Stimulated activated CD4-positive, alpha-beta T cell treated with anti-CD3 and anti-CD28 coated beads, Interleukin-1b, Interleukin-23, amount 100 ng/mL, for 4 hours (primary cell): Measurements from ENCODE around the gene CST4.
"Not testable (repeated sequence)": the region's sequence is repeated elsewhere in the genome, so short reads cannot be mapped to it uniquely, and the experiment has no call there.

Experiments used
- DNase-seq, 2 donors: peaks; one replicate each; pipeline ENCODE4 v3.0.0-alpha.2; 2020; ENCODE audit warnings: low read depth in 2 of 2

The CST4 gene

DNA sequence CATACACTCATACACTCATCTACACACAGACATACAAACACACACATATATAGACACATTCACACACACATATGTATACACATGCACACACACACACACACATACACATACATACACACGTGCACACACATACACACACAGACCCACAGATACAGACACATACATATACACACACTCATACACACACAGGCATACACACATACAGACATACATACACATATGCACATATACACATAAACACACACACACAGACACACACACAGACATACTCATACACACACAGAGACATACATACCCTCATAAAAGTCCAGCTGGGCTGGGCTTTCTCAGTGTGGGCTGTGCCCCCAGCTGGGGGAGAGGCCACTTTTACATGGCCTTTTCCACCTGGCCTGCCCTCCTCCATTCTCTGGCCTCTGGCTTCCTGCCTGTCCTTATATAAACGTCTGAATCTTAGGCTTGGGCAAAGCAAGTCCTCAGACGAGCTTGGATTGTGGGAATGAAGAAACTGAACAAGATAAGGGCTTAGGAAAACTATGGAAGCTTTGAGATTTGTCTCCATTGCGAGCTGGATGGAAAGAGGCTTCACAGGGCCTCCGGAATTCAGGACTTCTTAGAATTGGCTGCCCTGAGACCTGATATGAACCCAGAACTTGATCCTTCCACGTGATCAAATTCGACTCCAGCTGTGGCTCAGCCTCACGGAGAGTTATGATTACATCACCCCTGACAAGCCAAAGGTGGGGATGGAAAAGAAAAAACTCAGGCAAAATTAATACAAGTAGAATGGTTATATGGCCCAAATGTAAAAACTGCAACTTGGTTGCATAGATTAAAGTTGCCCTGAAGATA, 28.6 kb downstream of the CST4 start:
- DNase-seq: no peak

- DNase-seq: not testable (repeated sequence)
Measured at GRCh38 chr20:23659610-23659988, 29.2 kb downstream of the CST4 start.

GRCh38 chr20:23658989-23659609, 29.7 kb downstream of the CST4 start:
- no peak for DNase-seq

DNA sequence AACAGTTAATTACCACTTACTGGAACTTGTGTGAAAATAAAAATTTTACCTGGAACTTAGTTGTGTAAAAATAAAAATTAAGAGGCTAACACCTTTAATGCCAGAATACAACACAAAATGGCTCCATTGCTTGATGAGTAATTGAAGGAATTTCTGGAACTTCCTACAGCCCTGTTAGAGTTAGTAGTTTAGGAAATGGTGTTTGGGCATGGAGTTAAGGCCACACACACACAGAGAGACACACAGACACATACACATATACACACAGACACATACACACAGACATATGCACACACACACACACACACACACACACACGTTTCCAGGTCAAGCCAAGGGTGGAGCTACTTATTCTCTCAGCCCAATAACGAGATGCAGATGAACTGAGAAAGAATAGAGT, 30.5 kb downstream of the CST4 start:
- DNase-seq: no peak

- DNase-seq: no peak
Measured at GRCh38 chr20:23657202-23657601, 31.6 kb downstream of the CST4 start.

GRCh38 chr20:23656372-23656771, 32.5 kb downstream of the CST4 start:
- no peak for DNase-seq

- no peak for DNase-seq
Measured at GRCh38 chr20:23655491-23656211, 33.2 kb downstream of the CST4 start.

DNA sequence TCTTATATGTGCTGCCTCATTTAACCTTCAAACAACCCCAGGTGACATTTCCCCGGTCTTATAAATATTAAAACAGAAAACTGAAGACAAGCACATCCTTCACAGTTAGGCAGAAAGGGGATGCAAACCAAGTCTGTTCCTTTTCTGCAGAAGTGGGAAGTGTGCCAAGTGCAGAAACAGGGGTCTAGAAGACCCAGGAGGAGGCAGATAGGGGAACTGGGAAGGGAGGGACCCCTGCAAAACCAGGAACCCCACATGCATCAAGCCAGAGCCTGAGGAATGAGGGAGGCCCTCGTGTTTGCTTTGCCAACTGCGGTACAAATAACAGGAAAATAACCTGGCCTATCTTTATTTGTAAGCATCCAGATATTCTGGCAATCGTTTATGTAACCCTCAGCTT, 34.1 kb downstream of the CST4 start:
- no peak for DNase-seq

- no peak for DNase-seq
Measured at GRCh38 chr20:23654000-23654399, 34.8 kb downstream of the CST4 start.

DNA sequence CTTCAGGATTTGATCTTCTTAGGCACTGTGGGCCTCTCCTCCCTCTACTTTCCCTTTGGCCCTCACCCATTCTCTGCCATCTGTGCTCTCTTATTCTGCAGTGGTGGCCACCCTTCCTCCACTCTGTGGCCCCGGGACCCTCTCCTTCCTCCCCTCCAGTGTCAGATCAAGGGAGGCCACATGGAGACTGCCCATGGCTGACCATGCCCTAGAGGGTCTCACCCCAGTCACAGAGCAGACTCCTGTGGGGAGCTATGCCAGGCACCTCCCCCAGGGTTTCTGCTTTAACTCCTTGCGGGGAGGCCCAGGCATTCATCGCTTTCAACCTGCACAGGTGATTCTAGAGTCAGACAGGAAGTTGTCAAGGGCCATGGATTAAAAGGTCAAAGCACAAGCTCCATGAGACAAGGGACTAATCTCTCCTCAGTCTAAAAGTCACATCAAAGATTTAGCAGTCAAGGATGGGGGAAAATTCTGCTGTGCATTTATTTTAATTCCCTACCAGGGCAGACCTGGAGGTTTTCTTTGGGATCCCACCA, 35.4 kb downstream of the CST4 start:
- DNase-seq: no peak

DNA sequence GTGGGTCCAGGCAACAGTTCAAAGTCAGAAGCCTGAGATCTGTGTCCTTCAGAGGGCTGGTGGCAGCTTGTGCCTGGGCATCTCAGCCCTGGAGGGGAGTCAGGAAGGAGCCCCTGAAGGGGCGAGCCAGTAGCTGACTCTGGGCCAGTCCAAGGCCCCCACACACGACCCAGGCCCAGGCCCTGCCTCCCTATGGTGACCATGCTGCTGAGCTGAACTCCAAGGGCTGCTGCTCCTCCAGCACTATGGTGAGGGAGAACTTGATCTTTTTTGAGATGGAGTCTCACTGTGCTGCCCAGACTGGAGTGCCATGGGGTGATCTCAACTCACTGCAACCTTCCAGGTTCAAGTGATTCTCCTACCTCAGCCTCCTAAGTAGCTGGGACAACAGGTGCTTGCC, 35.9 kb downstream of the CST4 start:
- no peak for DNase-seq

DNA sequence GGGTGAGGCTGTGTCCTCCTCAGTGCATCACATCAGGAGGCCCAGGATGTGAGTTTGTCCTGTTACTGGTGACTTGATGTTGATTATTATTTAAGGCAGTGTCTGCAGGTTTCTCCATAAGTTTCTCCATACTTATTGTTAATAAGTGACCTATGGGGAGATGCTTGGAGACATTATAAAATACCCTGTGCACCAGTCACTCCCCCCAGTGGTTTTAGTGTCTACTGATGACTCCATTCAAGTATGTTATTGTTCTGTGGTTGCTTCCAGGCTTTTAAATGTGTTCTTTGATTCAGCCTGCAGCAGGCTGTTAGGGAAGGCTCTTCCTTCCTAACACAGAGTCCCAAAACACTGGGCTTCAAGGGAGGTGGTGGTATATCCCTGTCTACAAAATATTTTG, 36.5 kb downstream of the CST4 start:
- no peak for DNase-seq

DNA sequence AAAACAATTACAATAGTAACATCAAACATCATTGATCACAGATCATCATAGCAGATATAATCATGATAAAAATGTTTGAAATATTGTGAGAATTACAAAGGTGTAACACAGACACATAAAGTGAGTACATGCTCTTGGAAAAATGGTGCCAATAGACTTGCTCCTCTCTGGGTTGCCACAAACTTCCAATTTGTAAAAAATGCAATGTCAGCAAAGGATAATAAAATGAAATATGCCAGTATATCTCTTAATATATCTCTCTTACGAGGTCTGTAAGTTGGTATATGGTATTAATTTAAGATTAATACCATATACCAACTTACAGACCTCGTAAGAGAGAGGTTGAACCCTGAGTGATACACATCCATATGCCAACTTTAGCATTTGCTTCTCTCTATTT, 37.7 kb downstream of the CST4 start:
- DNase-seq: no peak

- DNase-seq: no peak
Measured at GRCh38 chr20:23649830-23650417, 38.9 kb downstream of the CST4 start.

DNA sequence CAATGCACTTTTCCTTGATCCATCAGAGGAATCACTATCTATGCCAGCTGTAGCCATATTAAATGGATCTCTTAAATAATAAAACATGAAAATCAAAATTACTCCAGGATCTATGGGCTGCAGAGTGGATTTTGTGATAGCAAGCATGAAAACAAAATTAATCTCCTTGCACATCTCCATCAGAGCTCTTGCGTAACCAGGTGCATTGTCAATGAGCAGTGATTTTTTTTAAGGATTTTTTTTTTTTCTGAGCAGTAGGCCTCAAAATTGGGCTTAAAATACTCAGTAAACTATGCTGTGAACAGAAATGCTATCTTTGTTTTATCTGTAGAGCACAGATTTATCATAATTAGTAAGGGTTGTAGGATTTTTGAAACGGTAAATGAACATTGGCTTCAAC, 39.6 kb downstream of the CST4 start:
- DNase-seq: no peak

- DNase-seq: no peak
Measured at GRCh38 chr20:23647346-23647745, 41.5 kb downstream of the CST4 start.

DNA sequence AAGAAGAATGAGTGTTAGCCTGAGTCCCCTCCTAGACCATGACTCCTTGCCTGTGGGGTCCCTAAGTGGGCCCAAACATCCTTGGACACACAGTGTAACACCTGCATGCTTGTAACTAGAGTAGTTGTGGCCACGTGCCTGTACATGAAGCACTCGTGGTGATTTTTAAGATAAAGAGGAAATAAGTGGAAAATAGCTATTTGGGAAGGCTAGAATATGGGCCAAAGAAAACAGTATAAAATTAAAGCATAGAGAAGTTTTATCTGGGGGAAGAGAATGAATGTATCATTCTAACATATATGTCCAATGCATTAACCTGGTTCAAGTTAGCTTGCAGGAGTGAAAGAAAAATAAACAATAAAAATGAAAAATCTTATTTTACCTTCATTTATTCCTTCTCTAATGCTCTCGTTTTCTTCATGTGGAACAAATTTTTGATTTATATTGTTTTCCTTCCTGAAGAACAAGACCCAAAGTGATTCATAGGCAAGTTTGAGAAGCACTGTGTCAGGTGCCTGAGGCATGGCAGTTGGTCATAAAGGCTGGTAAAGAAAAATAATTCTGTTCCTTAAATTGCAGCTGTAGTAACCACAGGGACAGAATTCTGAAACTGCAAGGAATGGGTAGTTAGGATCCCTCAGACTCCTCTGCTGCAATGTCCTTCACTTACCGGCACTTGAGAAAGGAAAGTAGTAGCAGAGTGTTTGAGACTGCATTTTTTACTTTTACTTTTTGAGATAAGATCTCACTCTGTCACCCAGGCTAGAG, 42.5 kb downstream of the CST4 start:
- no peak for DNase-seq

- no peak for DNase-seq
Measured at GRCh38 chr20:23645575-23645974, 43.3 kb downstream of the CST4 start.

GRCh38 chr20:23644164-23644563, 44.7 kb downstream of the CST4 start:
- DNase-seq: no peak

- DNase-seq: no peak
Measured at GRCh38 chr20:23643659-23644058, 45.2 kb downstream of the CST4 start.

DNA sequence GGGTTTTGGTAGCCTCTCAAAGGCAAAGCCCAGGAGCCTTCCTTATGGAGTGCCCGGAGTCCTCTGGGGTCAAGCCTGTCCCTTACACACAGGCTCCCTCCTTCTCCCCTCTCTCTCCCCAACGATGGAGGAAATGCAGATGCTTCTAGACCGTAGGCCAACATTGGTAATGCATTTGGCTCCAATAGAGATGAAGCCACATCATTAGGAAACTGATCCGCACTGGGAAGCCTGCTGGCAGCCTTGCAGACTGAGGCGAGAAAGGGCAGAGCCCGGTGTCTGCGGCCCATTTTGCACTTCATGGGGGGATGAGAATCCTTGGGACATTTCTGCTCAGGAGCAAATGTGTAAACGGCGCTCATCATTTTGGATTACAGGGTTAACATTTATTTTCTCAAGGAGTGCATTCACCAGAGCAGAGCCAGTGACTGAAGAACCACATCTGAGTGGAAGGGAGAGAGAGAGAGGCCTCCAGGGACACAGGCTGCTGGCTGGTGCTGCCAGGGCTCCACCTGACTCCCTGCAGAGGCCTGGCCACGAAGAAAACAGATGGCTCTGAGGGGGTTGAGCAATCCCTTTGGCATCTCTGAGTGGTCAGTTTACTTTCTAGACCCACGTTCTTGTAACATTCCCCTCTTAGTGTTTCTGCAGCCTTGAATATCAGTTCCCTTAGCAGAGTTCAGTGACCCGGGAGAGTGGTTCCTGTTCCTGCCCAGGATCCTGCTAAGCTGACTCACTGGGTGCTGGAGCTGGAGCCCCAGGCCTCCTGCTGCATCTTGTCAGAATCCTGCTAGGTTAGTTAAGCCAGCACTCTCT, 46.7 kb downstream of the CST4 start:
- DNase-seq: no peak
